BE2C (cell line): ENCODE results near the gene RFXAP.

Source experiments
- DNase-seq: peaks from one replicate; pipeline ENCODE4 v3.0.0-alpha.2; 2020
- H3K27me3 ChIP-seq: fragments of 250-450 bp; sonication (Bioruptor Pico); 2 replicates; pipeline ENCODE4 v1.5.1; 2020; ENCODE audit warnings: mild to moderate bottlenecking
- H3K36me3 ChIP-seq: fragments of 250-450 bp; sonication (Bioruptor Pico); 2 replicates; pipeline ENCODE4 v1.5.1; 2020; ENCODE audit warnings: mild to moderate bottlenecking
- H3K4me1 ChIP-seq: fragments of 250-450 bp; sonication (Bioruptor Pico); 2 replicates; pipeline ENCODE4 v1.5.1; 2020
- H3K4me3 ChIP-seq: 2 replicates; pipeline ENCODE4 v1.5.1; 2011; ENCODE audit warnings: low read depth, low read length
- H3K9me3 ChIP-seq: fragments of 250-450 bp; sonication (Bioruptor Pico); 2 replicates; pipeline ENCODE4 v1.5.1; 2020
- TF ChIP-seq, protein P1 (sequence below): IDR thresholded peaks from 2 replicates; pipeline ENCODE4 v1.5.1; 2012; ENCODE audit warnings: mild to moderate bottlenecking, low read depth, low read length

RFXAP gene

DNA sequence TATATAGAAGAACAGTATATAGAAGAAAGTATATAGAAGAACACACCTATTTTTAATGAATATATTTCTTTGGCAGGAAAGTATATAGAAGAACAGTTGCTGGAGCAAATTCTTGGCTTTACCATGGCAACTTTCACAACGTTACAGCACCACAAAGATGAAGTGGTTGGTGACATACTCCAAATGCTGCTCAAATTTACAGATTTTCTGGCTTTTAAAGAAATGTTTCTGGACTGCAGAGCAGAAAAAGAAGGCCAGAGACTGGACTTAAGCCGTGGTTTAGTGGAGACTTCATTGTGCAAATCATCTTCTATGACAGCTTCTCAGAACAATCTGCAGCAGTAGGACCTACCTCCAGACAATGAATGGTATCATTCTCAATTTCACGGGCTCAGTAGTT lies 24.3 kb upstream of the RFXAP start:
- H3K9me3 ChIP-seq: no peaks in the 10 kb centered on the region; the same call in 1 of the 2 replicates
- no peaks in the 10 kb centered on the region for H3K36me3 ChIP-seq
- no peak overlapping the region for H3K4me3 ChIP-seq
- peaks cover 9% of the 10 kb centered on the region for H3K27me3 ChIP-seq
- TF ChIP-seq, protein P1, sequence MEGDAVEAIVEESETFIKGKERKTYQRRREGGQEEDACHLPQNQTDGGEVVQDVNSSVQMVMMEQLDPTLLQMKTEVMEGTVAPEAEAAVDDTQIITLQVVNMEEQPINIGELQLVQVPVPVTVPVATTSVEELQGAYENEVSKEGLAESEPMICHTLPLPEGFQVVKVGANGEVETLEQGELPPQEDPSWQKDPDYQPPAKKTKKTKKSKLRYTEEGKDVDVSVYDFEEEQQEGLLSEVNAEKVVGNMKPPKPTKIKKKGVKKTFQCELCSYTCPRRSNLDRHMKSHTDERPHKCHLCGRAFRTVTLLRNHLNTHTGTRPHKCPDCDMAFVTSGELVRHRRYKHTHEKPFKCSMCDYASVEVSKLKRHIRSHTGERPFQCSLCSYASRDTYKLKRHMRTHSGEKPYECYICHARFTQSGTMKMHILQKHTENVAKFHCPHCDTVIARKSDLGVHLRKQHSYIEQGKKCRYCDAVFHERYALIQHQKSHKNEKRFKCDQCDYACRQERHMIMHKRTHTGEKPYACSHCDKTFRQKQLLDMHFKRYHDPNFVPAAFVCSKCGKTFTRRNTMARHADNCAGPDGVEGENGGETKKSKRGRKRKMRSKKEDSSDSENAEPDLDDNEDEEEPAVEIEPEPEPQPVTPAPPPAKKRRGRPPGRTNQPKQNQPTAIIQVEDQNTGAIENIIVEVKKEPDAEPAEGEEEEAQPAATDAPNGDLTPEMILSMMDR: no peak
- DNase-seq: no peak
- no peaks in the 10 kb centered on the region; the same call in 1 of the 2 replicates for H3K4me1 ChIP-seq

DNA sequence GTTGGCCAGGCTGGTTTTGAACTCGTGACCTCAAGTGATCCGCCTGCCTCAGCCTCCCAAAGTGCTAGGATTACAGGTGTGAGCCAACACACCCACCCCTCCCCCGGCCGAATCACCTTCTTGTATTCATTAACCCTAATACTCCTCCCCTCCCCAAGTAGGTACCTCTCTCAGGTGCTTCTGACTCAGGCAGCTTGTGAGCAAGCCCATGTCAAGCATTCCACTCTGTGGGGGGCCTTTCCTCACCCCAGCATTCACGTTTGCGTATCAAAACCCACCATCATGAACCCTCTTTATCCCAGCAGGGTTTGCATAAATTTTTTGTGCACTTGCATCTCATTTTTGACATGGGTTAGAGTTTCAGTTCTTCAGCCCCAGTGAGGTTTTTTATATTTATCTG lies 23.6 kb upstream of the RFXAP start:
- no peaks in the 10 kb centered on the region; the same call in 1 of the 2 replicates for H3K4me1 ChIP-seq
- H3K27me3 ChIP-seq: peaks cover 9% of the 10 kb centered on the region
- no peaks in the 10 kb centered on the region for H3K36me3 ChIP-seq
- H3K4me3 ChIP-seq: no peak overlapping the region
- DNase-seq: no peak
- no peaks in the 10 kb centered on the region; the same call in 1 of the 2 replicates for H3K9me3 ChIP-seq
- TF ChIP-seq, protein P1: no peak

DNA sequence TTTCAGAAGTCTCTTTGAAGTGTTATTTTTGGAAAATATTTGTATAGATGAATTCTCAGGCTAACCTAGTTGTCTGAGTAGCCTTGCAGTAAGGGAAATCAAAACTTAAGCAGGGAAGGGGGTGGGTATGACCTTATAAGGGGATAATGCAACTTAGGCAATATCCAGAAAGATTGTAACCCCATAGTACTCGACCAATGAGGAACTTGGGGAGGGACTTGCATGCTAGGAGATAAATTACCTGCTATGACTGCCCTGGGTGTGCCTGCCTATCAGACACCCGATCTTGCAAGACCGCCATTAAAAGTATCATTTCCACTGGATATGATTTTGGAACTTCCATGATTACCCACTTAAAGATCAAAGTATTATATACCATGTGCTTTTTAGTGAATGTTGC lies 23.0 kb upstream of the RFXAP start:
- no peaks in the 10 kb centered on the region; the same call in 1 of the 2 replicates for H3K4me1 ChIP-seq
- H3K9me3 ChIP-seq: no peaks in the 10 kb centered on the region; the same call in 1 of the 2 replicates
- H3K36me3 ChIP-seq: no peaks in the 10 kb centered on the region
- H3K4me3 ChIP-seq: no peak overlapping the region
- DNase-seq: no peak
- peaks cover 9% of the 10 kb centered on the region for H3K27me3 ChIP-seq
- TF ChIP-seq, protein P1: no peak

DNA sequence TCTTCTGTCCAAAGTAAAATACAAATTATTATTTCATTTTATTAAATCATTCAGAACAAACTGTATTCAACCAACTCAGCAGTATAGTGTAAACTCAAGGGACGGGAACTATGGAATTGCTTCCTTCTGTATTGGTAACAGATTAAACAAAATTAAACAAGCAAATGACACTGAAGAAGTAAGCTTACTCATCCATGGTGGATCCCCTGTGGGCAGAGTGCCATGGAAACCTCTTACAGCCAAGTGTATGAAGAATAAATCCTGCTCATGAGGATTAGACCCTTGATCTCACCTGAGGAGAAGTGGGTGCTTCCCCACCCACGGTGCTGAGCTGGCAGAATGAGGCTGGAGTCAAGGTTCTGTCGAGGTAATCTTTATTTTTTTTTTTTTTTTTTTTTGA lies 18.0 kb upstream of the RFXAP start:
- no peaks in the 10 kb centered on the region; the same call in 1 of the 2 replicates for H3K4me1 ChIP-seq
- no peaks in the 10 kb centered on the region; the same call in 1 of the 2 replicates for H3K9me3 ChIP-seq
- no peak for DNase-seq
- no peaks in the 10 kb centered on the region for H3K36me3 ChIP-seq
- no peaks in the 10 kb centered on the region; the same call in 1 of the 2 replicates for H3K27me3 ChIP-seq
- H3K4me3 ChIP-seq: no peak overlapping the region
- TF ChIP-seq, protein P1: no peak

DNA sequence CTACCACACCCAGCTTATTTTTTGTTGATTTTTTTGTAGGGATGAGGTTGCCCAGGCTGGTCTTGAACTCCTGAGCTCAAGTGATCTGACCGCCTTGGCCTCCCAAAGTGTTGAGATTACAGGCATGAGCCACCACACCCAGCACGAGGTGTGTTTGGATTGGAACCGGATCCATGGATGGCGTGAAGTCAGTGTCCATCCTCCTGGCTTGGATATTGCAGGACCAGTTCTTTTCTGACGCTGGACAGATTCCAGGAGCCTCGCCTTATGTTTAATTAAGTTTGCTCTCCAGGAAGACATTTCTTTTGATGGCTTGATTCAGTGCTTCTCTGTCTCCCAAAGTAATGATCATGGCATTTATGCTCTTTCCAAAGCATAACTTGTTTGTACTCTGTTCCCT lies 14.4 kb upstream of the RFXAP start:
- no peak overlapping the region for H3K4me3 ChIP-seq
- no peaks in the 10 kb centered on the region for H3K36me3 ChIP-seq
- no peak for DNase-seq
- H3K27me3 ChIP-seq: no peaks in the 10 kb centered on the region; the same call in 1 of the 2 replicates
- H3K4me1 ChIP-seq: no peaks in the 10 kb centered on the region
- H3K9me3 ChIP-seq: no peaks in the 10 kb centered on the region
- TF ChIP-seq, protein P1: no peak

DNA sequence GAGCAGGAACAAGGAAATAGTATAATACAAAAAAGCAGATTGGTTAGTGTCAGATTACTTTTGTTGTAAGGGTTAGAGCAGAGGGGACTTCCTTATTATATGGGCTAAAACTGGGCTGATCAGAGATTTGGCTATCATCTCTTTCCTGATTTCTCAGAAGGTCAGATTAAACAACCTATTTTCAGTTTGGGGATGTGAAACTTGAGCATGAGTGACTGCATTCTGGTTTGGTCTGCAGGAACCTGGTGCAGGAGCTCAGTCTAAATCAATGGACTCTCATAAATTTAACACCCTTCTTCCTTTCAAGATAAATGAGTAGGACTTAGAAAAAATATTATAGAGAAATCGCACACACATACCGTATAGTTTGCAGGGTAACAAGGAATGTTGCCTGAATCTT lies 12.9 kb upstream of the RFXAP start:
- TF ChIP-seq, protein P1: no peak
- DNase-seq: no peak
- no peaks in the 10 kb centered on the region; the same call in 1 of the 2 replicates for H3K27me3 ChIP-seq
- H3K4me3 ChIP-seq: no peak overlapping the region
- no peaks in the 10 kb centered on the region for H3K36me3 ChIP-seq
- H3K9me3 ChIP-seq: no peaks in the 10 kb centered on the region
- no peaks in the 10 kb centered on the region for H3K4me1 ChIP-seq
